Spleen (tissue), 7 donors: ENCODE data around the gene LDHD.
"Not testable (repeated sequence)": the region's sequence is repeated elsewhere in the genome, so short reads cannot be mapped to it uniquely, and the experiment has no call there.

Experiments used
- POLR2A ChIP-seq, 3 donors: fragments of 450-650 bp; IDR thresholded peaks; one replicate each; pipeline ENCODE4 v1.5.1; 2017; ENCODE audit warnings: antibody characterized with exemption in 3 of 3, mild to moderate bottlenecking in 1 of 3
- TF ChIP-seq, protein P1 (sequence below), 11 experiments: fragments of 200-600 bp in 7 of 11; fragments of 450-650 bp in 4 of 11; sonication (generic) in 4 of 11; IDR thresholded peaks in 8 of 11; conservative IDR thresholded peaks in 3 of 11; 1 replicate in 7 of 11; 2 replicates in 4 of 11; pipeline versions ENCODE4 v1.4.0 to v1.8.0; 2016 to 2021; ENCODE audit warnings: antibody characterized with exemption in 11 of 11, inconsistent platforms in 4 of 11, mild to moderate bottlenecking in 1 of 11
- donor health status: DM: no; HTN: no; CAD: no; lungs with moderate emphysema.
- donor health status: DM: no; HTN: no; CAD: no.
- donor health status: DM: no; HTN: no; CAD: no.

DNA sequence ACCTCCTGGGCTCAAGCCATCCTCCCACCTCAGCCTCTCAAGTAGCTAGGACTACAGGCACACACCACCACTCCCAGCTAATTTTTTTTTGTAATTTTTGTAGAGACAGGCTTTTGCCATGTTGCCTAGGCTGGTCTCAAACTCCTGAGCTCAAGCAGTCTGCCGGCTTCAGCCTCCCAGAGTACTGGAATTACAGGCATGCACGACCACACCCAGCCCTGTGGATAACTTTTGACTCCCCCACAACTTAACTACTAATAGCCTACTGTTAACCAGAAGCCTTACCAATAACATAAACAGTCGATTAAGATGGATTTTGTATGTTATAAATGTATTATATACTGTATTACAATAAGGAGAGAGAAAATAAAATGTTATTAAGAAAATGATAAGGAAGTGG lies 25.0 kb downstream of the LDHD start:
- TF ChIP-seq, protein P1, sequence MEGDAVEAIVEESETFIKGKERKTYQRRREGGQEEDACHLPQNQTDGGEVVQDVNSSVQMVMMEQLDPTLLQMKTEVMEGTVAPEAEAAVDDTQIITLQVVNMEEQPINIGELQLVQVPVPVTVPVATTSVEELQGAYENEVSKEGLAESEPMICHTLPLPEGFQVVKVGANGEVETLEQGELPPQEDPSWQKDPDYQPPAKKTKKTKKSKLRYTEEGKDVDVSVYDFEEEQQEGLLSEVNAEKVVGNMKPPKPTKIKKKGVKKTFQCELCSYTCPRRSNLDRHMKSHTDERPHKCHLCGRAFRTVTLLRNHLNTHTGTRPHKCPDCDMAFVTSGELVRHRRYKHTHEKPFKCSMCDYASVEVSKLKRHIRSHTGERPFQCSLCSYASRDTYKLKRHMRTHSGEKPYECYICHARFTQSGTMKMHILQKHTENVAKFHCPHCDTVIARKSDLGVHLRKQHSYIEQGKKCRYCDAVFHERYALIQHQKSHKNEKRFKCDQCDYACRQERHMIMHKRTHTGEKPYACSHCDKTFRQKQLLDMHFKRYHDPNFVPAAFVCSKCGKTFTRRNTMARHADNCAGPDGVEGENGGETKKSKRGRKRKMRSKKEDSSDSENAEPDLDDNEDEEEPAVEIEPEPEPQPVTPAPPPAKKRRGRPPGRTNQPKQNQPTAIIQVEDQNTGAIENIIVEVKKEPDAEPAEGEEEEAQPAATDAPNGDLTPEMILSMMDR (IDR thresholded peaks at IDR 0.05 in 8 of 11, conservative IDR thresholded peaks at IDR 0.05 in 3 of 11): not testable (repeated sequence)
- not testable (repeated sequence) for TF ChIP-seq POLR2A (IDR thresholded peaks at IDR 0.05)
